Measurements from ENCODE around the gene PEX26. TPM values are rescaled to one million over a fixed set of nuclear protein-coding genes. Genes with fewer than 3 reads are reported as not detected.

Gene PEX26
- total and polyA plus RNA-seq, 2 of the 13 experiments (the other 11 are each of a cell fraction or from before 2014, with no cell fraction given) = 10.6 to 25.1 TPM

- TF ChIP-seq ZNF331 (CRISPR knock-in tag; IDR thresholded peaks at IDR 0.05) (peak; percentile 71; the same call in 1 of the 2 replicates), PAXIP1 (CRISPR knock-in tag; conservative IDR thresholded peaks at IDR 0.05) (0 out of 2 replicates have a peak, but pooled peaks have one; percentile 17), ZFX (CRISPR knock-in tag; IDR thresholded peaks at IDR 0.05; ENCODE audit: low read depth) (peak; percentile 54), GATAD2A (CRISPR knock-in tag; IDR thresholded peaks at IDR 0.05) (0 out of 2 replicates have a peak, but pooled peaks have one; percentile 30), ZSCAN21 (CRISPR knock-in tag; IDR thresholded peaks at IDR 0.05; ENCODE audit: borderline replicate concordance) (no peak), ZNF329 (CRISPR knock-in tag; IDR thresholded peaks at IDR 0.05; ENCODE audit: low read depth) (no peak), HDAC2 (CRISPR knock-in tag; IDR thresholded peaks at IDR 0.05) (peak; percentile 59; the same call in 1 of the 2 replicates), ZNF687 (CRISPR knock-in tag; IDR thresholded peaks at IDR 0.05) (peak; percentile 75), ZNF34 (CRISPR knock-in tag; IDR thresholded peaks at IDR 0.05; ENCODE audit: borderline replicate concordance) (no peak), ZNF281 (CRISPR knock-in tag; IDR thresholded peaks at IDR 0.05; ENCODE audit: borderline replicate concordance) (no peak), ZNF614 (CRISPR knock-in tag; IDR thresholded peaks at IDR 0.05; ENCODE audit: borderline replicate concordance) (0 out of 2 replicates have a peak, but pooled peaks have one; percentile 22), HDAC1 (CRISPR knock-in tag; IDR thresholded peaks at IDR 0.05) (0 out of 2 replicates have a peak, but pooled peaks have one; percentile 16), RARG (CRISPR knock-in tag; IDR thresholded peaks at IDR 0.05; ENCODE audit: low read depth) (no peak), SPEN (CRISPR knock-in tag; IDR thresholded peaks at IDR 0.05; ENCODE audit: low read depth) (peak; percentile 28; the same call in 1 of the 2 replicates), ZNF160 (CRISPR knock-in tag; IDR thresholded peaks at IDR 0.05) (no peak), RAD51 (IDR thresholded peaks at IDR 0.05; ENCODE audit: borderline replicate concordance) (no peak), ZNF883 (CRISPR knock-in tag; IDR thresholded peaks at IDR 0.05; ENCODE audit: not compliant biosample characterization) (no peak), RELA (CRISPR knock-in tag; IDR thresholded peaks at IDR 0.05) (no peak), ZNF510 (CRISPR knock-in tag; IDR thresholded peaks at IDR 0.05; ENCODE audit: low read depth) (no peak), REL (CRISPR knock-in tag; conservative IDR thresholded peaks at IDR 0.05) (no peak)
Observed at GRCh38 chr22:18056161-18056666, 21.6 kb upstream of the PEX26 start (continued).
